ENCODE results near the gene PAK6. TPM values are rescaled to one million over a fixed set of nuclear protein-coding genes. Genes with fewer than 3 reads are reported as not detected.

PAK6 gene
- total and polyA plus RNA-seq, 5 donors = 9.2 to 22.6 (median 16.5) TPM

Other genes with a start within 250 kb of the PAK6 start
- gene SRP14, start 199.9 kb upstream of the PAK6 start, total RNA-seq = 100 to 1,000 TPM; 184 to 229 (median 210) TPM
- gene SRP14, start 199.9 kb upstream of the PAK6 start, polyA plus RNA-seq = 574 TPM
- gene BMF, start 130.2 kb upstream of the PAK6 start, total RNA-seq = 1 to 10 TPM; 3.0 to 9.9 (median 8.5) TPM
- gene BMF, start 130.2 kb upstream of the PAK6 start, polyA plus RNA-seq = 2.9 TPM
- 1 to 10 TPM in 3 of 4 donors, not detected in 1; 1.4 to 1.8 (median 1.7) TPM for gene BUB1B, start 78.0 kb upstream of the PAK6 start, total RNA-seq
- gene BUB1B, start 78.0 kb upstream of the PAK6 start, polyA plus RNA-seq = 0.18 TPM
- gene ANKRD63, start 44.0 kb downstream of the PAK6 start, total RNA-seq = 1 to 10 TPM in 3 of 4 donors, under 1 TPM in 1; 0.42 to 5.0 (median 4.4) TPM
- 0.68 TPM for gene ANKRD63, start 44.0 kb downstream of the PAK6 start, polyA plus RNA-seq
- gene PLCB2, start 68.9 kb downstream of the PAK6 start, total RNA-seq = 10 to 100 TPM; 11.5 to 28.9 (median 21.7) TPM
- 18.5 TPM for gene PLCB2, start 68.9 kb downstream of the PAK6 start, polyA plus RNA-seq
- 100 to 1,000 TPM in 1 of 4 donors, 10 to 100 TPM in 3; 72.6 to 115 (median 74.1) TPM for gene INAFM2, start 84.6 kb downstream of the PAK6 start, total RNA-seq
- 47.3 TPM for gene INAFM2, start 84.6 kb downstream of the PAK6 start, polyA plus RNA-seq
- 100 to 1,000 TPM in 3 of 4 donors, 10 to 100 TPM in 1; 71.9 to 144 (median 131) TPM for gene CCDC9B, start 101.9 kb downstream of the PAK6 start, total RNA-seq
- 99.7 TPM for gene CCDC9B, start 101.9 kb downstream of the PAK6 start, polyA plus RNA-seq
- gene PHGR1, start 112.0 kb downstream of the PAK6 start, total RNA-seq = not detected
- gene PHGR1, start 112.0 kb downstream of the PAK6 start, polyA plus RNA-seq = not detected
- gene DISP2, start 119.2 kb downstream of the PAK6 start, total RNA-seq = 1 to 10 TPM in 2 of 4 donors, under 1 TPM in 2; 0.85 to 4.6 (median 0.97) TPM
- 2.4 TPM for gene DISP2, start 119.2 kb downstream of the PAK6 start, polyA plus RNA-seq
- gene KNSTRN, start 143.7 kb downstream of the PAK6 start, total RNA-seq = 1 to 10 TPM; 8.9 to 10.0 (median 9.3) TPM
- gene KNSTRN, start 143.7 kb downstream of the PAK6 start, polyA plus RNA-seq = 9.4 TPM
- 10 to 100 TPM; 60.5 to 85.6 (median 75.4) TPM for gene IVD, start 166.7 kb downstream of the PAK6 start, total RNA-seq
- gene IVD, start 166.7 kb downstream of the PAK6 start, polyA plus RNA-seq = 60.5 TPM
- 10 to 100 TPM; 15.4 to 17.8 (median 16.9) TPM for gene BAHD1, start 201.9 kb downstream of the PAK6 start, total RNA-seq
- 11.6 TPM for gene BAHD1, start 201.9 kb downstream of the PAK6 start, polyA plus RNA-seq
- gene CHST14, start 231.9 kb downstream of the PAK6 start, total RNA-seq = 10 to 100 TPM; 11.5 to 13.9 (median 12.5) TPM
- gene CHST14, start 231.9 kb downstream of the PAK6 start, polyA plus RNA-seq = 11.6 TPM

Data from right cardiac atrium (tissue), 5 donors.